IMR-90 (cell line): ENCODE data around the gene ZNF560. TPM values are rescaled to one million over a fixed set of nuclear protein-coding genes. Genes with fewer than 3 reads are reported as not detected.

ENCODE experiments used
- ATAC-seq: fragments of 200-7000 bp; cut with Tn5 transposase; 2 replicates; pipeline ENCODE4 v1.9.1; 2020; ENCODE audit warnings: low read depth, mild to moderate bottlenecking, moderate library complexity
- BruUV-seq: library from RNA; stranded (reverse); fragments of 400-500 nt; replicated peaks from 2 replicates; lab custom pipeline; 2021; lab: Mats Ljungman, UMichigan
- CTCF ChIA-PET: fragments of 300-600 bp; formaldehyde crosslinking; extraction: SDS; loops from one replicate; lab custom pipeline; 2021; ENCODE audit warnings: antibody characterized with exemption; lab: Yijun Ruan, JAX
- POLR2A ChIA-PET: fragments of 300-600 bp; sonication (Branson Sonifier 250); formaldehyde crosslinking; loops from one replicate; lab custom pipeline; 2022; ENCODE audit warnings: antibody characterized with exemption; ENCODE audit not compliant: unreplicated experiment; lab: Charles Lee
- DNase-seq: peaks from one replicate; pipeline ENCODE4 v3.0.0; 2013
- H2AFZ ChIP-seq: replicated peaks from 2 replicates; pipeline ENCODE3; 2013; ENCODE audit warnings: low read length, mild to moderate bottlenecking; ENCODE audit not compliant: poor library complexity
- H2AK5ac ChIP-seq: 2 replicates; pipeline ENCODE4 v1.6.1; 2013; ENCODE audit warnings: low read depth, low read length, inconsistent platforms
- H2AK9ac ChIP-seq: replicated peaks from 2 replicates; pipeline ENCODE3; 2013; ENCODE audit warnings: mild to moderate bottlenecking, low read depth, low read length, moderate library complexity; ENCODE audit not compliant: poor library complexity
- H2BK120ac ChIP-seq: 2 replicates; pipeline ENCODE4 v1.6.1; 2013; ENCODE audit warnings: low read depth, low read length, inconsistent platforms
- H2BK15ac ChIP-seq: 3 replicates; pipeline ENCODE4 v1.6.1; 2013; ENCODE audit warnings: low read depth, low read length, inconsistent platforms
- H2BK20ac ChIP-seq: 2 replicates; pipeline ENCODE4 v1.6.1; 2013; ENCODE audit warnings: low read depth, mild to moderate bottlenecking, inconsistent platforms, low read length, moderate library complexity
- H2BK5ac ChIP-seq: 2 replicates; pipeline ENCODE4 v1.6.1; 2013; ENCODE audit warnings: mild to moderate bottlenecking, low read depth, low read length, inconsistent platforms; ENCODE audit not compliant: poor library complexity, severe bottlenecking
- H3K14ac ChIP-seq: replicated peaks from 2 replicates; pipeline ENCODE4 v1.6.1; 2013; ENCODE audit warnings: low read depth, low read length, inconsistent platforms
- H3K18ac ChIP-seq: 2 replicates; pipeline ENCODE4 v1.6.1; 2013; ENCODE audit warnings: low read depth, low read length, control low read depth
- H3K23ac ChIP-seq: 2 replicates; pipeline ENCODE4 v1.6.1; 2013; ENCODE audit warnings: low read depth, low read length, inconsistent platforms
- H3K27ac ChIP-seq: 2 replicates; pipeline ENCODE4 v1.5.1; 2013; ENCODE audit warnings: mild to moderate bottlenecking, control low read depth, low read length; ENCODE audit not compliant: insufficient read depth
- H3K27me3 ChIP-seq: 2 replicates; pipeline ENCODE4 v1.6.1; 2013; ENCODE audit warnings: low read length; ENCODE audit not compliant: control insufficient read depth, insufficient read depth
- H3K36me3 ChIP-seq: 2 replicates; pipeline ENCODE4 v1.6.1; 2013; ENCODE audit warnings: low read length, mixed read lengths; ENCODE audit not compliant: control insufficient read depth, insufficient read depth
- H3K4ac ChIP-seq: 2 replicates; pipeline ENCODE4 v1.6.1; 2013; ENCODE audit warnings: low read depth, low read length, inconsistent platforms
- H3K4me1 ChIP-seq: 2 replicates; pipeline ENCODE4 v1.6.1; 2013; ENCODE audit warnings: low read length, mixed read lengths; ENCODE audit not compliant: control insufficient read depth, insufficient read depth
- H3K4me2 ChIP-seq: 2 replicates; pipeline ENCODE4 v1.6.1; 2013; ENCODE audit warnings: low read depth, mild to moderate bottlenecking, control low read depth, low read length, moderate library complexity
- H3K4me3 ChIP-seq: 2 replicates; pipeline ENCODE4 v1.5.1; 2013; ENCODE audit warnings: low read depth, mild to moderate bottlenecking, control low read depth, low read length, moderate library complexity; ENCODE audit not compliant: insufficient read depth
- H3K56ac ChIP-seq: 2 replicates; pipeline ENCODE4 v1.6.1; 2013; ENCODE audit warnings: low read length, inconsistent platforms; ENCODE audit not compliant: insufficient read depth; ENCODE audit errors: extremely low read depth
- H3K79me1 ChIP-seq, 2 experiments: 2 replicates each; pipeline ENCODE4 v1.6.1; 2013; ENCODE audit warnings: low read length in 2 of 2, inconsistent platforms in 1 of 2, low read depth in 1 of 2
- H3K9ac ChIP-seq: 2 replicates; pipeline ENCODE4 v1.6.1; 2013; ENCODE audit warnings: low read depth, low read length, control low read depth
- H3K9me1 ChIP-seq: 2 replicates; pipeline ENCODE4 v1.6.1; 2013; ENCODE audit warnings: low read length, inconsistent platforms; ENCODE audit not compliant: insufficient read depth
- H3K9me3 ChIP-seq: 2 replicates; pipeline ENCODE4 v1.6.1; 2013; ENCODE audit warnings: low read length; ENCODE audit not compliant: control insufficient read depth, insufficient read depth
- H4K20me1 ChIP-seq: 2 replicates; pipeline ENCODE4 v1.6.1; 2013; ENCODE audit warnings: low read length, inconsistent platforms; ENCODE audit not compliant: insufficient read depth
- H4K5ac ChIP-seq: 2 replicates; pipeline ENCODE4 v1.6.1; 2013; ENCODE audit warnings: mild to moderate bottlenecking, low read depth, low read length, control low read depth
- H4K8ac ChIP-seq, 2 experiments: 2 replicates each; pipeline ENCODE4 v1.6.1; 2013; ENCODE audit warnings: low read depth in 2 of 2, low read length in 2 of 2, control low read depth in 1 of 2, inconsistent platforms in 1 of 2
- H4K91ac ChIP-seq: 2 replicates; pipeline ENCODE4 v1.6.1; 2013; ENCODE audit warnings: low read depth, low read length, inconsistent platforms; ENCODE audit not compliant: insufficient read depth
- BHLHE40 ChIP-seq: fragments of 150-350 bp; IDR thresholded peaks from 2 replicates; pipeline ENCODE4 v1.6.1; 2016; ENCODE audit warnings: mild to moderate bottlenecking, low read depth, low read length
- CEBPB ChIP-seq: IDR thresholded peaks from 2 replicates; pipeline ENCODE4 v1.6.1; 2012; ENCODE audit warnings: low read depth, low read length, improper control_type of control experiment
- CHD1 ChIP-seq: IDR thresholded peaks from 2 replicates; pipeline ENCODE4 v1.6.1; 2012; ENCODE audit warnings: low read depth, low read length, improper control_type of control experiment
- ELK1 ChIP-seq: fragments of 150-350 bp; IDR thresholded peaks from 2 replicates; pipeline ENCODE4 v1.6.1; 2016; ENCODE audit warnings: low read depth, mild to moderate bottlenecking, low read length, moderate library complexity, borderline replicate concordance
- MAFK ChIP-seq: IDR thresholded peaks from 2 replicates; pipeline ENCODE4 v1.6.1; 2012; ENCODE audit warnings: low read depth, low read length, improper control_type of control experiment
- MAZ ChIP-seq: IDR thresholded peaks from 2 replicates; pipeline ENCODE4 v1.6.1; 2012; ENCODE audit warnings: low read depth, mild to moderate bottlenecking, low read length, improper control_type of control experiment, moderate library complexity, borderline replicate concordance
- MXI1 ChIP-seq: IDR thresholded peaks from 2 replicates; pipeline ENCODE4 v1.6.1; 2012; ENCODE audit warnings: low read depth, mild to moderate bottlenecking, low read length, moderate library complexity, borderline replicate concordance
- NFE2L2 ChIP-seq: fragments of 150-350 bp; IDR thresholded peaks from 2 replicates; pipeline ENCODE4 v1.6.1; 2016; ENCODE audit warnings: low read depth, mild to moderate bottlenecking, low read length
- POLR2A ChIP-seq: IDR thresholded peaks from 2 replicates; pipeline ENCODE4 v1.6.1; 2012; ENCODE audit warnings: mild to moderate bottlenecking, low read depth, low read length
- RFX5 ChIP-seq: IDR thresholded peaks from 2 replicates; pipeline ENCODE4 v1.8.0; 2012; ENCODE audit warnings: low read depth, mild to moderate bottlenecking, low read length, moderate library complexity
- WGBS, 2 experiments: methylation state at CpG; one replicate each; pipeline versions ENCODE4 v1.1.5 to v1.1.7; 2013; ENCODE audit warnings: missing lambda C conversion rate in 2 of 2; ENCODE audit not compliant: insufficient read length in 1 of 2; ENCODE audit errors: extremely low coverage in 2 of 2; 5-methylcytosine and 5-hydroxymethylcytosine counted together
- dilution Hi-C: fragments of 300-500 bp; cut with HindIII; formaldehyde crosslinking; loops from one replicate; pipeline ENCODE4 v1.14.3; 2018; ENCODE audit warnings: low sequenced_read_pairs; ENCODE audit not compliant: unreplicated experiment
- in situ Hi-C: fragments of 300-500 bp; cut with MboI; formaldehyde crosslinking; loops from 3 replicates; pipeline ENCODE4 v1.14.3; 2019; ENCODE audit warnings: low sequenced_read_pairs, inconsistent platforms, mixed read lengths
- intact Hi-C: fragments of 100-400 bp; cut with micrococcal nuclease; formaldehyde crosslinking; loops from 2 replicates; pipeline ENCODE4 v1.10.0; 2022
- polyA plus RNA-seq, 3 experiments: library from polyadenylated mRNA; depleted of rRNA; stranded (reverse); fragments of >200 nt; gene quantifications; 2 replicates each; pipeline ENCODE4 v1.2.3, GENCODE V29; 2012; ENCODE audit warnings: low replicate concordance in 1 of 3
- total RNA-seq: library from RNA; depleted of rRNA; stranded (reverse); fragments of >200 nt; gene quantifications from 2 replicates; pipeline ENCODE4 v1.2.3, GENCODE V29; 2012

ZNF560 gene
- total and polyA plus RNA-seq, 2 of the 4 experiments (the other 2 are of a cell fraction), result 0.36 to 0.90 TPM

- H3K4me3 ChIP-seq, result no peak overlapping the region
- no peak overlapping the region for H4K91ac ChIP-seq
- DNase-seq, result no peak
- no peak overlapping the region for H3K18ac ChIP-seq
- H4K8ac ChIP-seq, result no peak overlapping the region
- POLR2A ChIA-PET, result no interaction called here
- CTCF ChIA-PET, result interaction anchor here (1.2 kb wide), 1 partner anchor 13 kb away, joined by 3 read pairs; no protein-coding TSS in a partner anchor
- no peak overlapping the region for H2BK15ac ChIP-seq
- WGBS, 2 experiments, result no CpG with 5 or more reads among the region's 4 CpGs
- no peak overlapping the region for H2AFZ ChIP-seq
- H3K9ac ChIP-seq, result no peak overlapping the region
- H3K9me3 ChIP-seq, result peaks cover 33% of the 10 kb centered on the region
- no peaks in the 10 kb centered on the region for H3K9me1 ChIP-seq
- no peaks in the 10 kb centered on the region for H3K79me1 ChIP-seq
- H3K4ac ChIP-seq, result no peak overlapping the region
- no peak overlapping the region for H3K4me2 ChIP-seq
- H3K14ac ChIP-seq, result no peak overlapping the region
- H3K56ac ChIP-seq, result no peak overlapping the region
- no peaks in the 10 kb centered on the region for H3K4me1 ChIP-seq
- no peak overlapping the region for H2AK9ac ChIP-seq
- no peaks in the 10 kb centered on the region for H3K36me3 ChIP-seq
- H2BK20ac ChIP-seq, result no peak overlapping the region
- no peak overlapping the region for H4K5ac ChIP-seq
- dilution Hi-C loops (no loop called here), in situ Hi-C loops (no loop called here), intact Hi-C loops (no loop called here)
- BruUV-seq, result no TSS peak
- no peaks in the 10 kb centered on the region for H3K27me3 ChIP-seq
- no peak overlapping the region for H3K27ac ChIP-seq
- H4K20me1 ChIP-seq, result no peaks in the 10 kb centered on the region
- ATAC-seq, result no peak
- no peak overlapping the region for H2BK5ac ChIP-seq
- TF ChIP-seq ELK1 (no peak), CEBPB (no peak), MAZ (no peak), RFX5 (no peak), CHD1 (no peak), NFE2L2 (no peak), MXI1 (no peak), BHLHE40 (no peak), POLR2A (no peak), MAFK (no peak)
- no peak overlapping the region for H2BK120ac ChIP-seq
- no peak overlapping the region for H3K23ac ChIP-seq
- no peak overlapping the region for H2AK5ac ChIP-seq
Measured at GRCh38 chr19:9453953-9454352, 44.5 kb downstream of the ZNF560 start.
